WTC11 (cell line): ENCODE measurements around the gene ALK.

Source experiments
- TCF7 ChIP-seq: sonication (generic); formaldehyde crosslinking; IDR thresholded peaks from 2 replicates; pipeline ENCODE4 v1.8.0; 2022; ENCODE audit warnings: mild to moderate bottlenecking, low read depth, missing genetic modification reagents, moderate library complexity
- TF ChIP-seq, protein P1 (sequence below): sonication (generic); formaldehyde crosslinking; IDR thresholded peaks from 2 replicates; pipeline ENCODE4 v1.8.0; 2022; ENCODE audit warnings: mild to moderate bottlenecking, missing genetic modification reagents

- TF ChIP-seq, protein P1, sequence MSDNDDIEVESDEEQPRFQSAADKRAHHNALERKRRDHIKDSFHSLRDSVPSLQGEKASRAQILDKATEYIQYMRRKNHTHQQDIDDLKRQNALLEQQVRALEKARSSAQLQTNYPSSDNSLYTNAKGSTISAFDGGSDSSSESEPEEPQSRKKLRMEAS (CRISPR knock-in tag): no peak
- no peak for TF ChIP-seq TCF7 (CRISPR knock-in tag)
Measured at GRCh38 chr2:29561181-29561580, 360.2 kb downstream of the ALK start.
